DOHH2 (cell line): ENCODE results near the gene HS3ST6.

ENCODE experiments used
- H3F3A ChIP-seq: fragments of 200-600 bp; sonication (generic), shearing (Covaris generic); 2 replicates; pipeline ENCODE4 v1.6.0; 2016; ENCODE audit warnings: antibody characterized with exemption, mild to moderate bottlenecking; ENCODE audit not compliant: control insufficient read depth, insufficient read depth
- H3K27ac ChIP-seq: fragments of 200-600 bp; sonication (generic); 2 replicates; pipeline ENCODE4 v1.5.1; 2014; ENCODE audit warnings: low read depth, mild to moderate bottlenecking, low read length, moderate library complexity
- H3K27me3 ChIP-seq: fragments of 200-600 bp; sonication (generic); 2 replicates; pipeline ENCODE4 v1.6.1; 2014; ENCODE audit warnings: mild to moderate bottlenecking, low read length, mixed read lengths; ENCODE audit not compliant: control insufficient read depth
- H3K36me3 ChIP-seq: fragments of 200-600 bp; sonication (generic); 2 replicates; pipeline ENCODE4 v1.6.1; 2014; ENCODE audit warnings: mild to moderate bottlenecking, low read length, moderate library complexity, mixed read lengths; ENCODE audit not compliant: control insufficient read depth
- H3K4me1 ChIP-seq: fragments of 200-600 bp; sonication (generic); 2 replicates; pipeline ENCODE4 v1.6.1; 2014; ENCODE audit warnings: mild to moderate bottlenecking, low read length, mixed read lengths; ENCODE audit not compliant: control insufficient read depth
- H3K4me2 ChIP-seq: fragments of 200-600 bp; sonication (generic); 2 replicates; pipeline ENCODE4 v1.6.0; 2014; ENCODE audit warnings: mild to moderate bottlenecking, low read length, moderate library complexity
- H3K4me3 ChIP-seq: fragments of 200-600 bp; sonication (generic); 2 replicates; pipeline ENCODE4 v1.5.1; 2014; ENCODE audit warnings: mild to moderate bottlenecking, low read length, mixed read lengths
- H3K79me2 ChIP-seq: fragments of 200-600 bp; sonication (generic); 2 replicates; pipeline ENCODE4 v1.6.1; 2014; ENCODE audit warnings: mild to moderate bottlenecking, low read length, mixed read lengths; ENCODE audit not compliant: control insufficient read depth
- H3K9me2 ChIP-seq: fragments of 200-600 bp; sonication (generic); replicated peaks from 2 replicates; pipeline ENCODE4 v1.6.1; 2014; ENCODE audit warnings: mild to moderate bottlenecking, low read length, mixed read lengths; ENCODE audit not compliant: control insufficient read depth
- H3K9me3 ChIP-seq: fragments of 200-600 bp; sonication (generic); 2 replicates; pipeline ENCODE4 v1.6.1; 2014; ENCODE audit warnings: antibody characterized with exemption, low read length, mixed read lengths; ENCODE audit not compliant: control insufficient read depth, insufficient read depth
- H4K20me1 ChIP-seq: fragments of 200-600 bp; sonication (generic); 2 replicates; pipeline ENCODE4 v1.6.0; 2014; ENCODE audit warnings: low read depth, mild to moderate bottlenecking, antibody characterized with exemption, low read length, moderate library complexity; ENCODE audit not compliant: control insufficient read depth, insufficient read depth
- EZH2phosphoT487 ChIP-seq: fragments of 200-600 bp; sonication (generic); IDR thresholded peaks from 2 replicates; pipeline ENCODE4 v1.6.1; 2017; ENCODE audit warnings: borderline replicate concordance, mild to moderate bottlenecking, antibody characterized with exemption, low read length, moderate library complexity, mixed read lengths
- TF ChIP-seq, protein P1 (sequence below): fragments of 200-600 bp; sonication (generic); IDR thresholded peaks from one replicate; pipeline ENCODE4 v1.5.1; 2014; ENCODE audit warnings: antibody characterized with exemption, mild to moderate bottlenecking, low read depth, low read length; ENCODE audit not compliant: poor library complexity, severe bottlenecking

HS3ST6 gene

DNA sequence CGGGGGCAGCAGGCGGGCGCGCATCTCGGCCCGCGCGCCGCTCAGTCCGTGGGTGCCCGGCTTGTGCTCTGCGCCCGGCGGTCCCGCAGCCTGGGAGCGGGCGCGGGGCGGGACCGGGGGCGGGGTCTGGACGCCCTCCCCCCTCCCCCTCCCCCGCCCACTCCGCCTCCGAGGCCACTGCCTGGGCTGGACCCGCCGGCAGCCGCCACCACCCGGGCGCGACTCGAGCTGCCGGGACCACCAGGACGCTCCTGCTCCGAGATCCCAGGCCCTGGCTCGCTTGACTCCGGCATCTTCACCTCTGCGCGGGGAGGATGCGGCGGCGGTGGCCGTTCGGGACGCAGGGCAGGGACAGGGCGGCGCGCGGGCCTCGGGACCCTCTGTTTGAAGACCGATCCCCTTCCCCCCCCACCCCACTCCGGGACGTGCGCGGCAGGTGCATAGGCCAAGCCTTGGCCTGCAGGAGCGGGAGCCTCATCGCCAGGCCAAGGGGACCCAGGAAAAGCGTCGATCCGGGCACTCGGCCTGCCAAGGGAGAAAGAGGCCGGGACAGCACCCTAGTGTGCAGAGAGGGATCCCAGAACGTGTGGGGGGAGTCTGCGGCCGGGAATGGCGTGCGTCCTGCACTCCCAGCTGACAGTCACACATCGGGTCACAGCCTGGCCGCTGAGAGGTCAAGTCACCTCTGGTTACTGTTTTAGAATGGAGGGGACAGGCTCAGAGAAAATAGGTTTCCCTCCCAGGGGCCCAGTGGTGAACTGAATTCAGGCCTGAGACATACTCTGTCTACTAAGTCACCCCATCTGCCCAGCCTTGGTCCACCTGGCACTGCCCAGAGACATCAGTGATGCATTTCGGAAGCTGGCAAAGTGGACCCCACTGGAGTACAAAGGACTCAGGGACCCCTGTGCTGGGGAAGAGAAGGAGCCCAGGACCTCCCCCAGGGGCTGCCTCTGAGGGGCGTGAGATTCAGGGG is at the start of gene HS3ST6:
Gene HS3ST6, minus strand, starts transcription at position 65 of the 976 bp plus-strand sequence. CDS start 92 bp downstream, outside the sequence.
- no peak within 1 kb of the TSS for H3K4me3 ChIP-seq
- H3K79me2 ChIP-seq = no peaks in the 10 kb centered on the region
- no peaks in the 10 kb centered on the region for H4K20me1 ChIP-seq
- H3K4me2 ChIP-seq = no peak within 1 kb of the TSS
- H3K4me1 ChIP-seq = no peaks in the 10 kb centered on the region
- H3K27ac ChIP-seq = no peak within 1 kb of the TSS
- H3K27me3 ChIP-seq = no peaks in the 10 kb centered on the region; the same call in 1 of the 2 replicates
- TF ChIP-seq, protein P1, sequence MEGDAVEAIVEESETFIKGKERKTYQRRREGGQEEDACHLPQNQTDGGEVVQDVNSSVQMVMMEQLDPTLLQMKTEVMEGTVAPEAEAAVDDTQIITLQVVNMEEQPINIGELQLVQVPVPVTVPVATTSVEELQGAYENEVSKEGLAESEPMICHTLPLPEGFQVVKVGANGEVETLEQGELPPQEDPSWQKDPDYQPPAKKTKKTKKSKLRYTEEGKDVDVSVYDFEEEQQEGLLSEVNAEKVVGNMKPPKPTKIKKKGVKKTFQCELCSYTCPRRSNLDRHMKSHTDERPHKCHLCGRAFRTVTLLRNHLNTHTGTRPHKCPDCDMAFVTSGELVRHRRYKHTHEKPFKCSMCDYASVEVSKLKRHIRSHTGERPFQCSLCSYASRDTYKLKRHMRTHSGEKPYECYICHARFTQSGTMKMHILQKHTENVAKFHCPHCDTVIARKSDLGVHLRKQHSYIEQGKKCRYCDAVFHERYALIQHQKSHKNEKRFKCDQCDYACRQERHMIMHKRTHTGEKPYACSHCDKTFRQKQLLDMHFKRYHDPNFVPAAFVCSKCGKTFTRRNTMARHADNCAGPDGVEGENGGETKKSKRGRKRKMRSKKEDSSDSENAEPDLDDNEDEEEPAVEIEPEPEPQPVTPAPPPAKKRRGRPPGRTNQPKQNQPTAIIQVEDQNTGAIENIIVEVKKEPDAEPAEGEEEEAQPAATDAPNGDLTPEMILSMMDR = no peak
- no peak for TF ChIP-seq EZH2phosphoT487
- H3K9me2 ChIP-seq = no peaks in the 10 kb centered on the region
- no peaks in the 10 kb centered on the region for H3K9me3 ChIP-seq
- H3K36me3 ChIP-seq = no peaks in the 10 kb centered on the region
- no peaks in the 10 kb centered on the region for H3F3A ChIP-seq

DNA sequence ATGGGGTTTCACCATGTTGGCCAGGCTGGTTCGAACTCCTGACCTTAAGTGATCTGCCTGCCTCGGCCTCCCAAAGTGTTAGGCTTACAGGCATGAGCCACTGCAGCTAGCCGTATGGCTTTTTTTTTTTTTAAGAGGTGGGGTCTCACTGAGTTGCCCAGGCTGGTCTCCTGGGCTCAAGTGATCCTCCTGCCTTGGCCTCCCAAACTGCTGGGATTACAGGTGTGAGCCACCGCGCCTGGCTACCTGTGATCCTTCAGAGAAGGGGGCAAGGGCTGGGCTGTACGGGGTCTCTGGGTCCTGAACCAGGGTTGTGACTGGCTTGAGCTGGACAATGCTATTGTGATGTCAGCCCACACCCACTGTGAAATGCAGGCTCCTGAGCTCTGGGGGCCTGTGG is 48.2 kb upstream of the HS3ST6 start, which contains the start of gene RNF151:
Gene RNF151, plus strand, starts transcription at position 397 of the 400 bp plus-strand sequence. CDS start 26 bp downstream, outside the sequence.
- Histone ChIP-seq H3K4me2 (peak within 1 kb of the TSS; percentile 94), H3K9me3 (no peaks in the 10 kb centered on the region), H3K79me2 (peaks cover 58% of the 10 kb centered on the region), H4K20me1 (peaks cover 10% of the 10 kb centered on the region), H3K36me3 (peaks cover 57% of the 10 kb centered on the region), H3K27ac (peak within 1 kb of the TSS; percentile 54; the same call in 1 of the 2 replicates), H3K9me2 (no peaks in the 10 kb centered on the region), H3F3A (peaks cover 35% of the 10 kb centered on the region), H3K4me3 (peak within 1 kb of the TSS; percentile 100), H3K27me3 (no peaks in the 10 kb centered on the region), H3K4me1 (peaks cover 35% of the 10 kb centered on the region)
- TF ChIP-seq, protein P1 = no peak
- TF ChIP-seq EZH2phosphoT487 = no peak

DNA sequence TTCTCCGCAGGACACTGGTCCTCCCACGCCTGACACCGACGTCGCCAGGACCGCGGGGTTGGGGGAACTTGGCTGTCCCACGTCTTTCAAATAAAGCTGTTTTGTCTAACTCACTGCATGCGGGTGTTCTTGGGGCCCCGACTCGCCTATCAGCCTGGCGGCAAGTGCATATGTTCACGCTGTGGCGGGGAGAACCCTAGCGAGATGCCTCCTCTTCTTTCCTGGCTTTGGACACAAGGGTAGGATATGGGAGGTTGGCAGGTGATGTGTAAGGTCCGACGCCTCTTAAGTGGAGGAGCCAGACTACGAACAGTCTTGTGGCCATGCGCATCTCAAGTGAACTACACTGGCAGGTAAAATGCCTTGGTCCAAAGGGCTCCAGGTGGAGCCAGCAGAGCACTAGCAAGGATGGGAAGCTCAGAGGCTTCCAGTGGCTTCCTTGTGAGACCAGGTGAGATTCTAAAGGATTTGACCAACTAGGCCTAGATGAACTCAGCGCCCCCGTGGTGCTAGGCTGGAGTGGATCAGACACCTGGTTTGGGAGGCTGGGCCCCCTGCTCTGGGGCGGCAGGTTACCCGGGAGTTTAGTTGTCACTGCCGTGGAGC is 47.3 kb upstream of the HS3ST6 start:
- peaks cover 56% of the 10 kb centered on the region for H3K79me2 ChIP-seq
- H3K4me2 ChIP-seq = peak overlapping the region; percentile 94
- H3F3A ChIP-seq = peaks cover 44% of the 10 kb centered on the region
- peaks cover 64% of the 10 kb centered on the region for H3K36me3 ChIP-seq
- peaks cover 35% of the 10 kb centered on the region for H3K4me1 ChIP-seq
- H3K4me3 ChIP-seq = peak overlapping the region; percentile 100
- peaks cover 10% of the 10 kb centered on the region for H4K20me1 ChIP-seq
- no peaks in the 10 kb centered on the region for H3K9me3 ChIP-seq
- no peak for TF ChIP-seq EZH2phosphoT487
- TF ChIP-seq, protein P1 = no peak
- no peaks in the 10 kb centered on the region for H3K27me3 ChIP-seq
- H3K9me2 ChIP-seq = no peaks in the 10 kb centered on the region
- H3K27ac ChIP-seq = peak overlapping the region; percentile 54
